GM19193 (cell line): ENCODE data around the gene HAUS5.
A peak's percentile ranks its signal among the peaks of the same experiment; 100 is the strongest.

ENCODE experiments used
- POLR2A ChIP-seq: IDR thresholded peaks from 4 replicates; pipeline ENCODE4 v1.6.1; 2011; ENCODE audit not compliant: insufficient read depth, insufficient read length; ENCODE audit errors: extremely low read depth

HAUS5 gene

DNA sequence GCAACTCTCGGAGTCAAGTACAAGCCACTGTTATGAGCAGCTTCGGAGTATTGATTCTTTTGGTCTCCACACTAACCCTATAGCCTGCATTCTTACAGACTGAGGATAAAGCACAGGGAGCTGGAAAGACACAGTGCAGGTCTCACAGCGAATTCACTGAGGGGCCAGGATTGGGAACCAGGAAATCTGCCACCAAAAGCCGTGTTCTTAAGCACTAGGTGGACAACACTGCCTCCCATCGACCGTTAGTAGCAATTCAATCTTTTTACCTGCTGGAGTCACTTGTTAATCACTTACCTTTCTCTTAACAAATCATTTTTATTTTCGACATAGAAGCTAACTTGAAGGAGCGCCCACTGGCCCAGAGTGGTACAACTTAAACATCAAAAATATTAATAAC, 20.3 kb upstream of the HAUS5 start:
- TF ChIP-seq POLR2A, result no peak

DNA sequence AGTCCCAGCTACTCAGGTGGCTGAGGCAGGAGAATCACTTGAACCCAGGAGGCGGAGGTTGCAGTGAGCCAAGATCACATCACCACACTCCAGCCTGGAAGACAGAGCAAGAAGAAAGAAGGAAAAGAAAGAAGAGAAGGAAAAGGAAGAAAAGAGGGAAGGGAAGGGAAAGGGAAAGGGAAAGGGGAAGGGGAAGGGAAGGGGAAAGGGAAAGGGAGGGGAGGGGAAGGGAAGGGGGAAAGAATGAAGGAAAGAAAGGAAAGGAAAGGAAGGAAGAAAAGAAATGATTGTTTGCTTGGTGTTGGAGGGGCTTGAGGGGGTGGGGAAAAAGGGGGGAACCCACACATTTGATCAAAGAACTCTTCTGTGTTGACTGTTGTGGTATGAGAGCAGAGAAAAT, 16.6 kb upstream of the HAUS5 start:
- TF ChIP-seq POLR2A, result no peak

DNA sequence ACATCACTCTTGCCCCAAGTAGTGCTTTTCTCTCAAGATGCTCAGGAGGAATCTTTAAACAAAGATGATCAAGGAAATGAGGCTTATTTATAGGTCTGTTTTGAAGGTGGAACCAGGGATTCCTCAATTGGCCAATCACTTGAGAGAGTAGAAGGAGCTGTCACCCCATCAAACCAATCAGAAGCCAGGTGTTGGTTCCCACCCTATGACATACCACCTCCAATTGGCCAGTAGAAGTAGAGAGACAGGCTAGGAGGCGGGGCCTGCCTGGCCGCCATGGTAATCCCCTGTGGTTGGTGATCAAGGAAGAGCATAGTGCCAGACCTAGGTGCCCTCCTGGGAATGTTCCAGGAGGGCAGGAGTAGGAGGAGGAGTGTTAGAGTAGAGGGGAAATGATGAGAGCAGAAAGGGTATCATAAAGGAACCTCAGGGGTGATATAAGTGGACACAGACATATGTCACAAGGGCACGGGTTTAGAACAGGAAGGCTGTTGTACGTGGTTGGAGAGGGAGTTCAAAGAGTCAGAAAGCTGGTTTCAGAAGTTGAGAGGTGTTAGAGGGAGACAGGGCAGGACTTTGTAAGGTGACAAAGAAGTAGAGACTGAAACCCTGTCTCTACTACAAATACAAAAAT, 16.1 kb upstream of the HAUS5 start:
- TF ChIP-seq POLR2A, result no peak

DNA sequence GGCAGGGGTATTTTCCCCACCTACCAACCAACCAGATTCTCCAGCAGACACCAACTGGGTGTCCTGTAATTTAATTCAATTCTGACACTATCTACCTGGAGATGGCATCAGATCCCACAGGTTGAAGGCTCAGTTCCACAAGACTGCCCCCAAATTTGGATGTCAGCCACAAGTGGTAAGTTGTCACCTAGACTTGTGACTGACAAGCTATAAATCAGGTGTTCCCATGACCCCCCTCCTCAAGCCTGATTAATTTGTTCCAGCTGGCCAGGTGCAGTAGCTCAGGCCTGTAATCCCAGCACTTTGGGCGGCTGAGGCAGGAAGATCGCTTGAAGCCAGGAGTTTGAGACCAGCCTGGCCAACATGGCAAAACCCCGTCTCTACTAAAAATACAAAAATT, 10.6 kb upstream of the HAUS5 start:
- no peak for TF ChIP-seq POLR2A

DNA sequence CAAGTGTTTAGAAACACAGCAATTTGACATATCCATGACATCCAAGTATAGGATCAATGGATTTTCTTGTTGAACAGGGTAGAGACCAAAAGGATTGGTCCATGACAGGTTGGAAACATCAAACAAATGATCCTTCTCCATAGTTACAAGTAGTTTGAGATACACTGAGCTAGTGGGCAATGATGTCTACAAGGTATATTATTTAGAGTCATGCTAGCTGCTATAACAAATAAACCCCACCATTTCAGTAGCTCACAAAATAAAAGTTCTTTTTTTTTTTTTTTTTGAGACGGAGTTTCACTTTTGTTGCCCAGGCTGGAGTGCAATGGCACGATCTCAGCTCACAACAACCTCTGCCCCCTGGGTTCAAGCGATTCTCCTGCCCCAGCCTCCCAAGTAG, 4.9 kb upstream of the HAUS5 start:
- no peak for TF ChIP-seq POLR2A

DNA sequence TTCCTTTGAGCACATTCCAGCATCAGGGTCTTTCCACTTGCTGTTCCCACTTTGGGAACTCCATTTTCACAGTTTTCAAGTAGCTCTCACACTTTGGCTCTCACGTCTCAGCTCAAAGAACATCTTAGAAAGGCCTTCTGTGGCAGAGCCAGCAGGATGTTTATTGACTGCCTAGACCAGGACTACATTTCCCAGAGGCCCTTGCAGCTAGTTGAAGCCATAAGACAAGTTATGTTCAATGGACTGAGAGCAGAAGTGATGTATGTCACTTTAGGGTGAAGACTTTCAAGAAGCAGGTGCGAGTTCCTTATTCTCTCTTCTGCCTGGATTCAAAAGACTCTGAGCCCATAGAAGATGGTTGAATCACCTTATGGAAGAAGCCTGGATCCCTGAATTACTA, 4.3 kb upstream of the HAUS5 start:
- no peak for TF ChIP-seq POLR2A

DNA sequence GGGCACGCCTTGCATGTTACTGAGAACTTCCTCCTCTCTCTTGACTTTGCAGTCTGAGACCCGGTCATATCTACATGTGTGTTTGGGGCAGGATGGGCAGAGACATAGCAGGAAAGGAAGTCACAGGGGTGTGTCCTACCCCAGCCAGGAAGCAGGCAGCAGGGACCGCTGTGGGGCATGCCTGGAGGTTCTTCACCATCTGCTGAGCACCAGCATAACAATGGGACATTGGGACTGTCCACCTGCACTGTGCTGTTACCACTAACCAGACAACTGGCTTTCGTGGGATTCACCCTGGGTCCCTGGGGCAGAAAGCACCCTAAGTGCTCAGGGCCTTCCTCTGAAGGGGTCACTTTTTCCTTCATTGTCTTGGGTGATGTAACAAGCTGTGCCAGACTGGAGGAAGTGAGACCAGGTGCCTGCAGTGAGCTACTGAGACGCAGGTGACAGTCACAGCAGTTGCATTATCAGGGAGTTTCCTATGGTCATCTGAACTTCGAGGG, 2.6 kb upstream of the HAUS5 start:
- peak; percentile 62 for TF ChIP-seq POLR2A

DNA sequence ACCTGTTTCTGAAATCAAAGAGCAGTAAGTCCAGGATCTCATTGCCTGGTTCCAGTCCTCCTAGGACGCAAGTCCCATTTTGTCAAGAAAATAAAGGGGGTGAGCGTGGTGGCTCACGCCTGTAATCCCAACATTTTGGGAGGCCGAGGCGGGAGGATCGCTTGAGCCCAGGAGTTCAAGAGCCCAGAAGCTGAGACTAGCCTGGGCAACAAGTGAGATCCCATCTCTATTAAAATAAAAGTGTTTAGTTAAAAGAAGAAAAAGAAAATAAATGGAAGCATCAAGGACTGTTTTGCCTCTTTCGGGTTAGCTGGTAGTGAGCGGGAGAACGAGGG, 344 bp upstream of the HAUS5 start:
- TF ChIP-seq POLR2A, result no peak

DNA sequence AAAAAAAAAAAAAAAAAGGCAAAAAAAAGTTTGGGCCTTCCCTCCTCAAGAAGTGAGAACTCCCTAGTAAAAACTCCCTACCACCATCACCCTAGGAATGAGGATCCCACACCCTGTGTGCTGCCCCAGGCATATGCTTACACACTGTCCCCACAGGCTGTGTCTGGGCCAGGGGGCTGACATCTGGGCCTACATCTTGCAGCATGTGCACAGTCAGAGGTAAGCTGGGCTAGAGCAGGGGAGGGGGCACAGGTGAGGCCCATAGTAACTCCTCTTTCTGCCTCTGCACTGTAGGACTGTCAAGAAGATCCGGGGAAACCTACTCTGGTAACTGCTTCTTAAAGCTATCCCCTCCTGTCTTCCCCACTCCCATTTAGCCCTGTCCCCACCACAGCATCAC, 1.0 kb downstream of the HAUS5 start:
- TF ChIP-seq POLR2A, result no peak

DNA sequence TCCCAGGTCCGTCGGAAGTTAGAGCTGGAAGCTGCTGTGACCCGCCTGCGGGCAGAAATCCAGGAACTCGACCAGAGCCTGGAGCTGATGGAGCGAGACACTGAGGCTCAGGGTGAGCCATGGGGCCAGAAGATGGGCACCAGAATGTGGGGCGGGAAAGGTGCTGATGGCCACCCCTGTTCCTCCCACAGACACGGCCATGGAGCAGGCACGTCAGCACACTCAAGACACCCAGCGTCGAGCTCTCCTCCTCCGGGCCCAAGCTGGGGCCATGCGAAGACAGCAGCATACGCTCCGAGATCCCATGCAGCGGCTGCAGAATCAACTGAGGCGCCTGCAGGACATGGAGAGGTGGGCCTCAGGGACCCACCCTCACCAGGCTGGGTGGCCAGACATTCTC, 2.5 kb downstream of the HAUS5 start:
- no peak for TF ChIP-seq POLR2A

DNA sequence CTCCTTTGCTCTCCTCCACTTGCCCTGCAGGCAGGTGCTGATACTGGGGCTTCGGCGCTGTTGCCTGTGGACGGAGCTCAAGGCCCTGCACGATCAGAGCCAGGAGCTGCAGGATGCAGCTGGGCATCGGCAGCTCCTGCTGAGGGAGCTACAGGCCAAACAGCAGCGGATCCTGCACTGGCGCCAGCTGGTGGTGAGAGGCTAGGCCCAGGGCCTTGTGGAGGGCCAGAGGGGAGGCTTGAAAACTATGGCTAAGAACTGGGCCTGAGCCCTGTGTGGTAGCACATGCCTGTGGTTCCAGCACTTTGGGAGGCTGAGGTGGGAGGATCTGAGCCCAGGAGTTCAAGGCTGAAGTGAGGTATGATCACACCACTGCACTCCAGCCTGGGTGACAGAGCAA, 6.3 kb downstream of the HAUS5 start:
- no peak for TF ChIP-seq POLR2A

DNA sequence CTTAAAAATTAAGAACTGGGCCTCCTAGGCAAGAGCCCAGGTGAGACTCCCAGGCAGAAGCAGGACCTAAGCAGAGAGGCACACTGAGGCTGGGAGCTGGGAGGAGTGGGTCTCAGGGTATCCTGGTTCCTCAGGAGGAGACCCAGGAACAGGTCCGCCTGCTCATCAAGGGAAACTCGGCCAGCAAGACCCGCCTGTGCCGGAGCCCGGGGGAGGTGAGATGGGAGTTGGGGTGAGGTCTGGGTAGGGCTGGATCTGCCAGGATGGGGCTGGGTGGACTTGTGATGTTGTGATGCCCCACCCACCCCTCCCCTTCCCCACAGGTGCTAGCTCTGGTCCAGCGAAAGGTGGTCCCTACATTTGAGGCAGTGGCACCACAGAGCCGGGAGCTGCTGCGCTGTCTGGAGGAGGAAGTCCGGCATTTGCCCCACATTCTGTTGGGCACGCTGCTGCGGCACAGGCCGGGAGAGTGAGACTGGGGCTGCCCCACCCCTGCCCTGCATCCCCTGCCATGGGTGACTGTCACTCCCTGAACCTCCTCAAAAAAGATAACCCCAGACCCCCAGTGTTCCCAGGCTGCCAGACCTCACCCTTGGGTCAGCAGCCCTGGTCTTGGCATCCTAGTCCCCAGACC, 6.9 kb downstream of the HAUS5 start:
- TF ChIP-seq POLR2A, result no peak

DNA sequence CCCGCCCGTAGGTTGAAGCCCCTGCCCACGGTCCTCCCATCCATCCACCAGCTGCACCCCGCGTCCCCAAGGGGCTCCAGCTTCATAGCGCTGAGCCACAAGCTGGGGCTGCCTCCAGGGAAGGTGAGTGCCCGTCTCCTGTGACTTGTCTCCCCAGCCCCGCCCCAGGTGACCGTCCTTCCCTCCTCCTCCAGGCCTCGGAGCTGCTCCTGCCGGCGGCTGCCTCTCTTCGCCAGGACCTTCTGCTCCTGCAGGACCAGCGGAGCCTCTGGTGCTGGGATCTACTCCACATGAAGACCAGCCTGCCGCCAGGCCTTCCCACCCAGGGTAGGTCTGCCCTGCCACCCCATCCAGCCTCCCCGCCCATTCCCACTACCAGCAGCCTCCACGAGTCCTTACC, 7.5 kb downstream of the HAUS5 start:
- no peak for TF ChIP-seq POLR2A

DNA sequence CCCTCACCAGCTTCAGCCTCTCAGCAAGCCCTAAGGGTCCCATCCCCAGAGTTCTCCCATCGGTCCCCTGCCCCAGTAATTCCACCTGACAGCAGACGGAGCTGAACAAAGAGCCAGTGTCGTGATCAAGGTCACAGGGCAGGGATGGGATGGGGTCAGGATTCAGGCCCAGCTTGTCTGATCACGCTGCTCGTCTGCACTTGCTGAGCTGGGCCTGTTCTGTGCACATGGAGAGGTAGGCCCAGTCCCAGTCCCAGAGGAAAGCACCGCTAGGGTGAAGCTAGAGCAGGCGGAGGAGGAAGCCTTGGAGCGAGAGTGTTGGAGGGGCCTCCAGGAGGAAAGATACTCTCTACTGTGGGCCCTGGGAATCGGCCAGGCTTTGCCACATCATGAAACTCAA, 9.2 kb downstream of the HAUS5 start:
- TF ChIP-seq POLR2A, result no peak

DNA sequence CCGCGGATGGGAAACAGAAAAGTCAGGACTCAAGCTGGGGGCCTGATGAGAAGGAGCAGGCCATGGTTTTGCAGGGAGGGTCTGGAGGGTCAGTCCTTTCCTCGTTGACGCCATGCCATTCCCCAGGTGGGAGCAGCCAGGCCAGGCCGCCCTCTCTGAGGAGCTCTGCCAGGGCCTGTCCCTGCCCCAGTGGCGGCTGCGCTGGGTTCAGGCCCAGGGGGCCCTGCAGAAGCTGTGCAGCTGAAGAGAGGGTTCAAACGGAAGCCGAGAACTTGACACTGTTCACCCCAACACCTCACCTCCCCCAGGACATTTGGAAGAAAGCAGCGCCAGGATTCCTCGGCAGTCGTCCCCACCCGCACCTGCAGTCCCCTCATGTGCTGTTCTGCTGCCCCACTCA, 10.2 kb downstream of the HAUS5 start:
- TF ChIP-seq POLR2A, result no peak

DNA sequence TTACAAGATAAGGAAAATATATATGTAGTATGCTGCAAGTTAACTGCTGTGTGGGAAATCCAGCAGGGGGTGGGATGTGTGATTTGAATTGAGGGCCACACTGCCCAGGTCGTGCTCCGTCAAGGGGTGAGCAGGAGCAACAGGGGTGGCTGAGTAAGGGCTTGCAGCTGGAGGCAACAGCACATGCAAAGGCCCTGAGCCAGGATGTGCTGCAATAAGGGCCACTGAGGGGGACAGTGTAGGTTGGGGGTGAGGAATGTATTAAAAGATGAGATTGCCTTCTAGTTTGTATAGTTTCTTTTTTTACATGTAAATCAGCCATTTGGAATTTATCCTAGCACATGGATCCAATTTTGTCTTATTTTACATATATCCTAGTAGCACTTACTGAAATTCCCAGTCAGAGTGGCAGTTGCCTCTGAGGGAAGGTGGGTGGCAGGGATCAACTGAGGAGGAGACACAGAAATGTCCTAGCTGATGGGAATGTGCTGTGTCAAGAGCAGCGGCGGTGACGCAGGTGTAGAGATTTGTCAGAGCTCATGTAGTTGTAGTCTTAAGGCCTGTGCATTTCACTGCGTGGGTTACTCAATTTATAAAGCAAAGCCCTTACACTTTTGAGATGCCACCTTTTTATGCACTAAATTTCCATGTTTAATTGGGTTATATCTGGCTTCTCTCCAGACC, 10.9 kb downstream of the HAUS5 start:
- TF ChIP-seq POLR2A, result no peak

DNA sequence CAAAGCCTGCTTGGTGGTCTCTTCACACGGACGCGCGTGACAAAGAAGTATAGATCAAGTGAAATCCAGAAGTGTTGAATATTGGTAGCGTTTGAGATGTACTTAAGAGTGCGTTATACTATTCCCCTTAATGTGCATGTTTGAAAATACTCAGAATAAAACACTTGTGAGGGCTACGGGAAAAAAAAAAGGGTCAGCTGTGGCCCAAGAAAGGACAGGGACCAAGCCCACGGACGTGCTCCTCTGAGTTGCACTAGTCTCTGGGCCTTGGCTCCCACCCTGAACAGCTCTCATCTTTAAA, 15.7 kb downstream of the HAUS5 start:
- no peak for TF ChIP-seq POLR2A

DNA sequence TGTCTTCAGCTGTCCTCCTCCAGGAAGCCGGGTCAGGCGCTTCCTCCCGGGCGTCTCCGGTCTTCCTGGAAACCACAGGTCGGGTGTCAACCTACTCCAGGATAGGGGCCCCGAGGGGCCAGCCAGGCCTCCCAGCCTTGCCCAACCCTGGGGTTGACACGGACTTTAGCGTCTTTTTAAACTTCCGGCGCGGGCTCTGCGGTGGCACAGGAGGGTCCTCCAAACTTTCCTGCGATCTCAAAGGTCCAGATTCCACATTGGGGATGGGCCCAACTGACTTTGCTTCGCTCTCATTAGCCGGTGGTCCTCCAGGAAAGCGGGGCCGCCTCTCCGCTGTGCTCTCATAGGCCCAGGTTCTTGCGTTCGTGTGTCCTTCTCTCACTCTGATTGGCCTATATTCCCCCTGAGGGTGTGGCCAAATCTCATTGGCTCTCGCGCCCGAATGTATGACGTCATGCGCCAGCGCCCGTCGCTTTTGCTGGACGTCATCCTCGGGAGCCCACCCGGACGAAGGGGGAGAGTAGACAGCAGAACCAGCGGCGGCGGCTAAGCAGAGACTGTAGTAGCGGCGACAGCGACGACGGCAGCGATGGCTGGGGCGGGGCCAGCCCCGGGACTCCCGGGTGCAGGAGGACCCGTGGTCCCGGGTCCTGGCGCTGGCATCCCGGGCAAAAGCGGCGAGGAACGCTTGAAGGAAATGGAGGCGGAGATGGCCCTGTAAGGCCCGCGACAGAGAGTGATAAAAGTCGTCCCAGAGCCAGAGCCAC, 16.2 kb downstream of the HAUS5 start, which contains the start of gene RBM42:
TSS of gene RBM42 (plus strand) at position 472 of the 767 bp plus-strand sequence. CDS start at position 590, 118 bp downstream.
- peak; percentile 72 for TF ChIP-seq POLR2A
